Stimulated activated CD4-positive, alpha-beta T cell treated with anti-CD3 and anti-CD28 coated beads, Interleukin-2, amount 100 ng/mL, for 48 hours (primary cell): Measurements from ENCODE around the gene TRAF3IP1.
"Not testable (repeated sequence)": the region's sequence is repeated elsewhere in the genome, so short reads cannot be mapped to it uniquely, and the experiment has no call there.

Source experiments
- DNase-seq, 2 donors: peaks; one replicate each; pipeline ENCODE4 v3.0.0-alpha.2; 2020

TRAF3IP1 gene

DNA sequence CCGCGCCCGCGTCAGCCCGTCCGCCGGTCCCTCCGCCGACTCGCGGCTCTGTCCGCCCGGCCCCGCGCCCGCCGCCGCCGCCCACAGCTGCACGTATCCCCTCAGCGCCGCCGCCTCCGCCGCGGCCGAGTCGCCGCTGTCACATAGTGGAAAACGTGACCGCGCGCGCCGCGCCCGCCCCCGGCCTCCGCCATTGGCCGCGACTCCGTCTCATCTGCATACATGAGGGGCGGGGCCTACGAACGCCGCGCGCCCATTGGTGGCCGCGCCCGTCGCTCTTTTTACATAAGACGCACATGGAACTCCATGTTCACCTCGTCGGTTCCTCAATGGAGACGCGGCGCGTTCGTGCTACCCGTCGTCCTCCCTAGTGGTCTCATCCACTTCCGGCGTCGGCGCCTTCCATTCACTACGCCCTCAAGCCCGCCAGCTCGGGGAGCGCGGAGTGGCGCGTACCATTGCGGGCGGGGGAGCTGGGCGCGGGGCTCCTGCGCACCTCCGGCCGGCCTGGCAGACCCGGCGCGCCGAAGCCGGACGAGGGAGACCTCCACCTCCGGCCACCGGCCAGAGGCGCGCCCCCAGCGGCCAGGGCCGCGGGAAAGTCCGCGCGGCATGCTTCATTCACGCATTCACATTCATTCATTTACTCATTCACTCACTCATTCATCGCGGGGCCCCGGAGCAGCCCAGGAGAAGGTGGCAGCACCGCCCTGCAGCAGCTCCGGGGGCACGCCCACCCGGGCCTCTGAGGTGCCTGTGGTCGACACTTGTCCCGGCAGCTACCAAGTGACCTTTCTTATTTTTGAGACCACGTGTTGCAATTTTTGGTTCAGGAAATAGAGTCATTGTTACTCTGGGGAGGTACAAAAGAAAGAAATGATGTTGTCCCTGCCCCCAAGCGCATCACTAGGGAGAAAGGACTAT, 31.4 kb upstream of the TRAF3IP1 start:
- peak; percentile 94 to 96 for DNase-seq

DNA sequence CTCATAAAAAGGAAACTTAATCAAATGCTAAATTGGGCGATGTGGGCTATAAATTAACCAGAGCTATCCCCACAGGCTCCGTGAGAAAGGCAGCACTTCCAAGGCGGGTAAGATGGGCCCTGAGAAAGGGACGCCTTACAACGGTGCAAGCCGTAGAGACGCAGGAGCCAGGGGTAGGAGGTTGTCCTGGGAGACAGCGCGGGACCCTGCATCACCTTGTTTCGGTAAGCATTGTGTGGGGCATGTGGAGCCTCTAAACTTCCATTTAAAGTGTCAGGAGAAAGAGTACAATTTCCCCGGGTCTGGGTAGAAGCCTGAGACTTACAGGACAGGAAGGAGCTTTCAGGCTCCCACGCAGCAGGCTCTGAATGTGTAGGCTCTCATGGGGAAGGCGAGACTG, 30.7 kb upstream of the TRAF3IP1 start:
- peak in 1 of 2 donors; percentile 7 for DNase-seq

GRCh38 chr2:238290091-238290509, 30.2 kb upstream of the TRAF3IP1 start:
- no peak for DNase-seq

DNA sequence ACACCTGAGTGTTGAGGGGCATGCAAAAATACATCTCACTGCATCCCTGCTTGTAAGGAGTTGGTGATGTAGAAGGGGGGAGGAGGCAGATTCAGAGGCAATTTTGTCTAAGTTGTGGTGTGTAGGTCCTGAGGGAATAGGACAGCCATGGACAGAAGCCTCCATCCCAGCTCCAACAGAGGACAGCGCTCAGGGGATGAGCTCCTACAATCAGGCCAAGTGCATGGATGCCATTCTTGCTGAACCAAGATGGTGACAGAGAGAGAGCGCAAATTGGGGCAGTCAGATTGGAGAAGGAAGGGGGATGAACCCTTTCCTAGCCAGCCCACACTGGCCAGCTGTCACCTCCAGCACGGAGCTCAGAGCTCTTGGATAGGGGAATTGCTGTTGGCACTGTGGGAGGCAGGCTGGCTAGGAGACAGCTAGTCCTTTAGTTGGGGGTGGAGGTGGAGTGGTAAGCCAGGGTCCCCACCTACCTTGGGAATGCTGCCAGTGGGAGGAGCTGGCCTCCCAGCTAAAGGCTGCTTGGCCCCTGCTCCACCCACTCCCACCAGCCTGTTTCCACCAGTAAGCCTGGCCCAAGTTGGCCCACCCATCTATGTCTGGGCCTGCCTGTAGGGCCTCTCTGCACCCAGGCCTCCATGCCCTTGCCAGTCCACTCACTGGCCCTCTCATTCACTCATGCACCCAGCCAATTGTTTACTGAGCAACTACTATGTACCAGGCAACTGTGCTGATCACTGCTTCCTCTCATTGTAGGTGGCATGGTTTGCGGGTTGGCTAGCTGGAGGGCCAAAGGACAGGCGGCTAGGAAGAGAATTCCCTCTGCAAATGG, 29.4 kb upstream of the TRAF3IP1 start:
- no peak for DNase-seq

GRCh38 chr2:238291550-238292281, 28.6 kb upstream of the TRAF3IP1 start:
- no peak for DNase-seq

- DNase-seq, result no peak
These were observed 26.3 kb upstream of the TRAF3IP1 start for GRCh38 chr2:238294046-238294392.

DNA sequence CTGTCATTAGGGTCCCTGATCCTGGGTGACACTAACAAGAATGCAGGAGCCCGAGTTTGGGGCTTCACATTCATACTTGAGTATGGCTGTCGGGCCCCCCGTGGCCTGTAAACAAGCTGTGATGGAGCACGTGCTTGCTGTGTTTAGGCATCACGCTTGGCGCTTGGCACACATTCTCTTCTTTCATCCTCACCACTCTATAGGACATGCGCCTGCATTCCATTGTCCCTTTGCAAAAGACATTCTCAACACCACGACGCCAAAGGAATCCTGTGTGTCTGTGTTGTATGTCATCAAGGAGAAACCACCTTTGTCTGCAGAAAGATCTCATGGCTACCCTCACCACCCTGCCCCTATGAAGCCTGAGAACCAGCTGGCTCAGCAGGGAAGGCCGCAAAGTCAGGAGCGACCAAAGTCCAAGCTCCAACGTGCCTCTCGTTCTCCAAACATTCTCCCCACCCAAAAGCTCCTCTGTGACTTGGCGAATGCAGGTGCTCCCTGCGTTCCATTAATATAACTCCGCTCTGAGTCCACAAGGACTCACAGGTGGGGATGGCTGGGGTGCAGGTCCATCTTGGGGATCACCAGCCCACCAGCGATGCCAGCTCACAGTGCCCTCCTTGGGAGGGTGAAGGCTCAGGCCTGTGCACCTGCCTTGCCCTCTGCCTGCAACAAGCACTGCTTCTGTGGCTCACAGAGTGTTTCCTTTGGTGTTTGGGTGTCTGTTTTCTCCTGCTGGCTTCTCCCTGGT, 25.8 kb upstream of the TRAF3IP1 start:
- no peak for DNase-seq

DNA sequence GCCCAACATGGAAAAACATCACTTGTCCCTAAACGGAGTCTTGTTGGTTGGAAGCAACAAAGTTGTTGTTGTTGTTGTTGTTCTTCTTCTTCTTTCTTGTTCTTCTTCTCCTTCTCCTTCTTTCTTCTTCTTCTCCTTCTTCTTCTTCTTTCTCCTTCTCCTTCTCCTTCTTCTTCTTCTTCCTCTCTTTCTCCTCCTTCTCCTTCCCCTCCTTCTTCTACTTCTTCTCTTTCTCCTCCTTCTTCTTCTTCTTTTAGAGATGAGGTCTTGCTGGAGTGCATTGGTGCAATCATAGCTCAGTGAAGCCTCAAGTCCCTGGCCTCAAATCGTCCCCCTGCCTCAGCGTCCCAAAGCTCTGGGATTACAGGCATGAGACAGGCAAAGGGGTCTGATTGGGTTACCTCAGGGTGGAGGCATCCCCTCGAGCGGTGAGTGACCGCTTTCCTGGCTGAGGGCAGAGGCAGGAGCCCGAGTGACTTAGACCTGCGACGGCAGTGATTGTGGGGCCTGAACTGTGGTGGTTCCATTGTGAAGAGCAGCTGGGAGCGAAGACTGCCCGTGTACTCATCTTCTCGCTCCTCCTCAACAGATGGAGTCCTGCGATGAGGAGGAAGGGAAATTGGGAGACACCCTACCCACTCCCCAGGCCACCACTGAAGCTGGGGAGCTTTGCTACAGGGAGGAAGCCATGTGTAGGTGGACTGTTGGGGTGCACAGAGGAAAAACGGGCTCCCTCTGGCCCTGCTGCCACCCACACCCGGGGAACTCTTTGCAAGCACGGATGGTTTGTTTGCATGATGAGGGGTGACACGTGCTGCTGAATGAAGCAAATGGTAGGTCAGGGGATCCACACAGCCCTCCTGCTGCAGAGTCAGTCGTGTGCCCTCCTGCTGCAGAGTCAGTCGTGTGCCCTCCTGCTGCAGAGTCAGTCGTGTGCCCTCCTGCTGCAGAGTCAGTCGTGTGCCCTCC, 24.9 kb upstream of the TRAF3IP1 start:
- DNase-seq, result no peak

- no peak for DNase-seq
These were observed 23.5 kb upstream of the TRAF3IP1 start for GRCh38 chr2:238296638-238297457.

- no peak for DNase-seq
These were observed 20.5 kb upstream of the TRAF3IP1 start for GRCh38 chr2:238299803-238300202.

- no peak for DNase-seq
These were observed 18.2 kb upstream of the TRAF3IP1 start for GRCh38 chr2:238302087-238302486.

DNA sequence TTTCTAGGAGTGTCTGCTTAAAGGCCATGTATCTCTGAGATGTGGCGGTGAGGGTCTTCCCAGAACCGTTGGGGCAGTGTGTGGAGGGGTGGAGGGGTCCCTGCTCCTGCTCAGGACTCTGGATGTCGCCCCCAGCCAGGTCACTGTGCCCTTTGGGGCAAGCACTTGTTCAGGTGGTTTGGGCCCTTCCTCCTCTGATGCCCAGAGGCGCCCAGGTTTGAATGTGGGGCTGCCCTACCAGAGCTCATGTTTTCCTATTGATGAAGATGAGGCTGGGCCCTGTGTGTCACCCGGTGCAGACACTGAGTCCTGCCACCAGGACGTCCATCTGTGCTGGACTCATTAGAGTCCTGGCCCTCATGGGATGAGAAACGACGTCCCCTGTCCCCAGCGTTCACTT, 17.6 kb upstream of the TRAF3IP1 start:
- DNase-seq, result no peak

- DNase-seq, result no peak
These were observed 16.2 kb upstream of the TRAF3IP1 start for GRCh38 chr2:238304116-238304515.

DNA sequence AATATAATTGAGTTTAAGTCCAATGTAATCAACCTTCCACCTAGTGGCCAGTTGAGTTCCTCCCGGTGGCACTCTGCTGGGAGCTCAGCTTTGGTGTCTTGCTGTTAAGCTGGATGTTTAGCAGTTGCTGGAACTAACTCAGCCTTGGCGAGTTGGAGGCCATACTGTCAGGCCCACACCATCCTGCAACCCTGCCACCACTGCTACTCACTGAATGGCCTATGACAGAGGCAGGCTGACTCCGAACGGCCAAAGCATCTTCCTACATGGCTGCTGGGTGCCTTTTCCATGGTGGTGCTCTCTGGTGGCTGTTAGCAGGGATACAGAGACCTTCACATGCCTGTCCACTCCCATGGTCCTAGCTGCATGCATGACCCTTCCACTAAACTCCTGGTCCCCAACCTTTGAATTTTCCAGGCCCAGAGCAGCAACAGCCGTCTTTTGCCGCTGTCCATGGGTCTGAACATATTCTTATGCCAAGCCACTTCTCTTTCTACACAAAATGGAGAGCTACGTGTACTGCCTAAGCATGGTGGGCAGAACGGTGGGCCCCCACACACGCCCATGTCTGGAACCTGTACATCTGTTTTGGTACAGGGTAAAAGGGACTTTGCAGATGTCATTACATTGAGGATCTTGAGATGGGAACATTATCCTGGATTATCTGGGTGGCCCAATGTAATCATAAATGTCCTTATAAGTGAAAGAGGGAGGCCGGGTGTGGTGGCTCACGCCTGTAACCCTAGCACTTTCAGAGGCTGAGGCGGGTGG, 15.0 kb upstream of the TRAF3IP1 start:
- DNase-seq, result no peak

- DNase-seq, result no peak
These were observed 14.2 kb upstream of the TRAF3IP1 start for GRCh38 chr2:238305965-238306671.

DNA sequence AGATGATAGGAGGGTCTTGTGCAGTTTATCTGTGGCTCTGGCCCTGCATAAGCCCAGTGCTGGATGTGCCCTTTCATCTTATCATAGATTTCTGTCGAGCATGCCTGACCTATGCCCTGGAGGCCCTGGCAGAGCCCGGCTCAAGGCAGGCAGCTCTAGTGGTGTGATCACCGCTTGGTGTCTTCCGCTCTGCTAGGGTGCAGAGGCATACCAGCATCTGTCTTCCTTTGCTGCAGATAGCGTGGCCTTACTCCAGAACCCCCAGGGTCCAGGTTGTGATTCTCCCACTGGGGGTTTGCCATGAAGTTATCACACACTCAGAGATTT, 13.7 kb upstream of the TRAF3IP1 start:
- DNase-seq, result no peak

DNA sequence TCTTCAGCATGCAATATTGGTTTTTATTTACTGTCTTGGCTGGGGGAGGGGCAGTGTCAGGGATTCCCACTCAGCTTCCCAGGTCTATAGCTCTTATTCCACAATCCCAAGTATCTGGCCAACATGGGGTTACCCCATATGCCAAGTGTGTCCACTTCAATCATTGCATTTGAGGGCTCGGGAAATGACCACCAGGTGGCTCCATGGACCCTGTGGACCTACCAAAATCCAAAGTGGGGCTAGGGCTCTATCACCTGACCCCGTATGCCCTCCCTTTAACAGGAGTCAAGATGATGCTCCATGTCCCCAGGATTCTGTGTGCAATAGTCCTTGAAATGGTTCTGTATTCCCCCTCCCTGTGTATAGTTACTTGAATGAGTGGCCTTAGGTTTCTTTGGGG, 12.1 kb upstream of the TRAF3IP1 start:
- DNase-seq, result no peak

DNA sequence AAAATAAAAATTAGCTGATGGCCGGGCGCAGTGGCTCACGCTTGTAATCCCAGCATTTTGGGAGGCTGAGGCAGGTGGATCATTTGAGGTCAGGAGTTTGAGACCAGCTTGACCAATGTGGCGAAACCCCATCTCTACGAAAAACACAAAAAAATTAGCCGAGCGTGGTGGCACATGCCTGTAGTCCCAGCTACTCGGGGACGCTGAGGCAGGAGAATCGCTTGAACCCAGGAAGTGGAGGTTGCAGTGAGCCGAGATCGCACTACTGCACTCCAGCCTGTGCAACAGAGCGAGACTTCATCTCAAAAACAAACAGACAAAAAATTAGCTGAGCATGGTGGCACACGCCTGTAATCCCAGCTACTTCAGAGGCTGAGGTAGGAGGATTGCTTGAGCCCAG, 9.6 kb upstream of the TRAF3IP1 start:
- not testable (repeated sequence) for DNase-seq
